ENCODE results near the gene SPTBN1. TPM values are rescaled to one million over a fixed set of nuclear protein-coding genes. Genes with fewer than 3 reads are reported as not detected.
"Not testable (repeated sequence)": the region's sequence is repeated elsewhere in the genome, so short reads cannot be mapped to it uniquely, and the experiment has no call there.

Gene SPTBN1
- total RNA-seq, 4 donors from 2014 or later: 65.0 to 217 (median 85.3) TPM

GRCh38 chr2:54481686-54482085, 25.6 kb downstream of the SPTBN1 start:
- intact Hi-C loops (cut with DNase I): no loop called here
- no peaks in the 10 kb centered on the region for H3K36me3 ChIP-seq
- H3K9me3 ChIP-seq: peaks cover 0 to 8% (median 0%) of the 10 kb centered on the region in 3 donors
- no peaks in the 10 kb centered on the region for H3K27me3 ChIP-seq
- DNase-seq: no peak
- H3K27ac ChIP-seq: peak overlapping the region in 1 of 4 donors; percentile 45
- WGBS, 2 donors: 87 to 90% methylated on average over 3 of the region's 3 CpGs
- H3K4me1 ChIP-seq: peaks cover 0 to 53% (median 21%) of the 10 kb centered on the region in 3 donors
- no peak overlapping the region for H3K4me3 ChIP-seq
- TF ChIP-seq POLR2A (IDR thresholded peaks at IDR 0.05): no peak
- TF ChIP-seq CTCF (IDR thresholded peaks at IDR 0.05): no peak

GRCh38 chr2:54482715-54483114, 26.6 kb downstream of the SPTBN1 start:
- H3K27me3 ChIP-seq: no peaks in the 10 kb centered on the region
- no peak for DNase-seq
- H3K4me3 ChIP-seq: no peak overlapping the region
- TF ChIP-seq CTCF (IDR thresholded peaks at IDR 0.05): no peak
- TF ChIP-seq POLR2A (IDR thresholded peaks at IDR 0.05): no peak
- H3K9me3 ChIP-seq: peaks cover 0 to 8% (median 0%) of the 10 kb centered on the region in 3 donors
- intact Hi-C loops (cut with DNase I): no loop called here
- H3K27ac ChIP-seq: peak overlapping the region in 3 of 4 donors; percentile 24 to 45 (median 25)
- 26 to 56% methylated on average over 5 of the region's 5 CpGs for WGBS, 2 donors
- no peaks in the 10 kb centered on the region for H3K36me3 ChIP-seq
- peaks cover 0 to 48% (median 18%) of the 10 kb centered on the region in 3 donors for H3K4me1 ChIP-seq

GRCh38 chr2:54483426-54483825, 27.3 kb downstream of the SPTBN1 start:
- H3K36me3 ChIP-seq: no peaks in the 10 kb centered on the region
- H3K27ac ChIP-seq: peak overlapping the region in 3 of 4 donors; percentile 24 to 45 (median 25)
- no peak overlapping the region for H3K4me3 ChIP-seq
- intact Hi-C loops (cut with DNase I): no loop called here
- peaks cover 0 to 47% (median 18%) of the 10 kb centered on the region in 3 donors for H3K4me1 ChIP-seq
- H3K27me3 ChIP-seq: no peaks in the 10 kb centered on the region
- WGBS, 2 donors: 61 to 73% methylated on average over 4 to 5 of the region's 5 CpGs
- peaks cover 0 to 8% (median 0%) of the 10 kb centered on the region in 3 donors for H3K9me3 ChIP-seq
- no peak for DNase-seq
- TF ChIP-seq POLR2A (IDR thresholded peaks at IDR 0.05) (no peak), CTCF (IDR thresholded peaks at IDR 0.05) (no peak)

- H3K27ac ChIP-seq; intact Hi-C loops (cut with DNase I); H3K36me3 ChIP-seq; H3K9me3 ChIP-seq; DNase-seq; H3K27me3 ChIP-seq; H3K4me3 ChIP-seq: not testable (repeated sequence)
- no CpG with 5 or more reads among the region's 35 CpGs for WGBS, 2 donors
- peaks cover 0 to 45% (median 18%) of the 10 kb centered on the region in 3 donors for H3K4me1 ChIP-seq
Observed at GRCh38 chr2:54485756-54486155, 29.6 kb downstream of the SPTBN1 start.

- Histone ChIP-seq H3K4me1 (peaks cover 0 to 48% (median 18%) of the 10 kb centered on the region in 3 donors), H3K9me3 (no peaks in the 10 kb centered on the region), H3K27me3 (no peaks in the 10 kb centered on the region), H3K4me3 (no peak overlapping the region), H3K27ac (no peak overlapping the region), H3K36me3 (no peaks in the 10 kb centered on the region)
- no peak for DNase-seq
- intact Hi-C loops (cut with DNase I): no loop called here
- no peak for TF ChIP-seq POLR2A (IDR thresholded peaks at IDR 0.05)
- no peak for TF ChIP-seq CTCF (IDR thresholded peaks at IDR 0.05)
- WGBS, 2 donors: 65 to 79% methylated on average over 4 of the region's 4 CpGs
Observed at GRCh38 chr2:54486766-54487165, 30.6 kb downstream of the SPTBN1 start.

GRCh38 chr2:54490863-54491262, 34.7 kb downstream of the SPTBN1 start:
- 45 to 65% methylated on average over 2 of the region's 2 CpGs for WGBS, 2 donors
- Histone ChIP-seq H3K9me3 (no peaks in the 10 kb centered on the region), H3K27ac (no peak overlapping the region), H3K4me3 (no peak overlapping the region), H3K36me3 (no peaks in the 10 kb centered on the region), H3K4me1 (peaks cover 0 to 17% (median 0%) of the 10 kb centered on the region in 3 donors), H3K27me3 (no peaks in the 10 kb centered on the region)
- no peak for TF ChIP-seq POLR2A (IDR thresholded peaks at IDR 0.05)
- TF ChIP-seq CTCF (IDR thresholded peaks at IDR 0.05): no peak
- intact Hi-C loops (cut with DNase I): no loop called here
- no peak for DNase-seq
